ENCODE results near the gene SIL1.

The SIL1 gene

DNA sequence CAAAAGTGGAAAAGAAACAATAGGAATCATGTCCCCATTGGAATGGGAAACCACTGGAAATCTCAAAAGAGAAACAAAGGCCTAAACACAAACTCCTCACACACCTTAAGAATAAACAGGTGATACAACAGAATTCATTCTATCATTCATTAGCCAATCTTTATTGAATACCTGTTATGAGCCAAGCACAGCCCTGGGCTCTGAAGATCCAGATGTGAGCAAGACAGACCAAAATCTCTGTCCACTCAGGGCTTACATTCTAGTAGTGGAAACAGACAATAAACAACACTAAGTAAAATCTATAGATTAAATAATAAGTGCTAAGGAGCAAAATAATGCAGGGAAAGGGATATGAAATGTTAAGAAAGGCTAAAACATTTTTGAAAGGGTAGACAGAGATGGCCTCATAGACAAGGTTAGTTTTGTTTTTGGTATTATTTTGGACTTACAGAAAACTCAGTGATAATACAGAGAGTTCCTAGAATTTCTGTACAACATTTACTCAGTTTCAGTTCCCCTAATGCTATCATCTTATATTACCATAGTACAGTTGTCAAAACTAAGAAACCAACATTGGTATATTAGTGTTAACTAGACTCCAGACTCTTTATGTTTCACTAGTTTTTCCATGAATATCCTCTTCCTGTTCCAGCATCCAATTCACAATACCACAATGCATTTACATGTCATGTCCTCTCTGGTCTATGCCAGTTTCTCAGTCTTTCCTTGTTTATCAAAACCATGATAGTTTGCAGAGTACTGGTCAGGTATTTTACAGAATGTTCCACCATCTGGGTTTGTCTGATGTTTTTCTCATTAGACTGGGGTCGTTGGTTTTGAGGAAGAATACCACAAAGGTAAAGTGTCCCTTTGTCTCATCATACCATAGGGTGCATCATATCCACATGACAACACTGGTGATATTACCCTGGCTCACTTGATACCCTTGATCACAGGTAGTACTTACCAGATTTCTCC lies 103.7 kb downstream of the SIL1 start:
- Histone ChIP-seq H3K36me3 (ENCODE audit: insufficient read depth, low read length) (no peaks in the 10 kb centered on the region), H3K4me1 (ENCODE audit: insufficient read depth, low read length) (peaks cover 31% of the 10 kb centered on the region), H2AFZ (ENCODE audit: low read depth, low read length) (no peak overlapping the region), H3K27me3 (ENCODE audit: insufficient read depth, low read length) (no peaks in the 10 kb centered on the region), H3K9me3 (ENCODE audit: low read length) (no peaks in the 10 kb centered on the region), H3K4me3 (ENCODE audit: low read length) (no peak overlapping the region)

DNA sequence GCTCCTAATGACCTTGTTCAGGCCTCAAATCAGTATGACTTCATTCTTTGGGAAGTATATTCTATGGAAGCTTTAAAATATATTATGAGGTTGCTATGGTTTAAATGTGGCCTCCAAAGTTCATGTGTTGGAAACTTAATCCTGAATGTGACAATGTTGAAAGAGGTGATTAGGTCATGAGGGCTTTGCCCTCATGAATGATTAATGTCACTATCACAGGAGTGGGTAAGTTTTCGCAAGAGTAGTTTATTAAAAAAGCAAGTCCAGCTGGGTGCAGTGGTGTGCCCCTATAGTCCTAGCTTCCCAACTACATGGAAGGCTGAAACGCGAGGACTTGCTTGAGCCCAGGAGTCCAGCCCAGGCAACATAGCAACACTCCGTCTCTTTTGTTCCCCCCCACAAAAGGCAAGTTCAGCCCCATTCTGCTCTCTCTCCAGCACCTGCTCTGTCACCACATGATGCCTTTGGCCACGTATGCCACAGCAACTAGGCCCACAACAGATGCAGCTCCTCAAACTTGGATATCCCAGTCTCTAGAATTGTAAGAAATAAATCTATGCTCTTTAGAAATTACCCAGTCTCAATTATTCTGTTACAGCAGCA lies 105.3 kb downstream of the SIL1 start:
- Histone ChIP-seq H3K36me3 (ENCODE audit: insufficient read depth, low read length) (no peaks in the 10 kb centered on the region), H3K9me3 (ENCODE audit: low read length) (no peaks in the 10 kb centered on the region), H3K4me1 (ENCODE audit: insufficient read depth, low read length) (peaks cover 31% of the 10 kb centered on the region), H2AFZ (ENCODE audit: low read depth, low read length) (no peak overlapping the region), H3K4me3 (ENCODE audit: low read length) (no peak overlapping the region), H3K27me3 (ENCODE audit: insufficient read depth, low read length) (no peaks in the 10 kb centered on the region)

DNA sequence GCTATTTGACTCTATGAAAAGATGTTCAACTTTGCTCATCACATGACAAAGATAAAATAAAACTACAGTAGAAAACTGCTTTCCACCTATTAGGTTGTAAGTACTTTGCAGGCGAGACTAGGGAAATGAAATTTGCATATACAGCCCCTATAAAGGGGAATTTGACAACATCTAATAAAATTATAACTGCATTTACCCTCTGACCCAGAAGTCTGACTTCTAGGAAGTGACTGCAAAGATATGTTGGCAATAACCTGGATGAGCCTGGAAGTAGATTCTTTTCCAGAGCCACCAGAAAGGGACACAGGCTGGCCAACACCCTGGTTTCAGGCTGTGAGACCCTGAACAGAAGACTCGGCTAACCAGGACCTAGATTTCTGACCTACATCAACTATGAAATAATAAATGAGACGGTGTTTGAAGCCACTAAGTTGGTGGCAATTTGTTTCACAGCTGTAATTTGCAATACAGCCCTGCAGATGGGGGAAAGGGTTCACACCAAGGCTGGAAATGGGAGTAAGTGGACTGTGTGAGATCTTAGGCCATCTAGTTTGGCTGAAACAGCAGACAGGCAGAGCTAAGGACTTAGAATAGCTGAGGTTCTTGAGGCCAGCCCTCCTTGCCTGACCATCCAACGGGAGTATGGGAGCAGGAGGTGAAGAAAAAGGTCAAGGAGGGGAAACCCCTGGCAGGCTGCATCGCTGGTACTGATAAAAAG lies 106.6 kb downstream of the SIL1 start:
- no peak overlapping the region for H2AFZ ChIP-seq (ENCODE audit: low read depth, low read length)
- no peaks in the 10 kb centered on the region for H3K36me3 ChIP-seq (ENCODE audit: insufficient read depth, low read length)
- H3K4me1 ChIP-seq (ENCODE audit: insufficient read depth, low read length), result peaks cover 31% of the 10 kb centered on the region
- H3K9me3 ChIP-seq (ENCODE audit: low read length), result no peaks in the 10 kb centered on the region
- H3K4me3 ChIP-seq (ENCODE audit: low read length), result no peak overlapping the region
- H3K27me3 ChIP-seq (ENCODE audit: insufficient read depth, low read length), result no peaks in the 10 kb centered on the region

DNA sequence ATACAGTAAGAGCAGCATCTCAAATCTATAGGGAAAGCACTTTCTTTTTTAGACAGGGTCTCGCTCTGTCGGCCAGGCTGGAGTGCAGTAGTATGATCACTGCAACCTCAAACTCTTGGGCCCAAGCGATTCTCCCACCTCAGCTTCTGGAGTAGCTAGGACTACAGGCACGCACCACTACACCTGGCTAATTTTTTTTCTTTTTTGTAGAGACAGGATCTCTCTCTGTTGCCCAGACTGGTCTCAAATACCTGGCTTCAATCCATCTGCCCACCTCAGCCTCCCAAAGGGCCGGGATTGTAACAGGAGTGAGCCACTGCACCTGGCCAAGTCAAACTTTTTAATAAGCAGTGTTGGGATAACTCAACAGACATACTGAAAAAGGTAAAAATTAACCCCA lies 107.6 kb downstream of the SIL1 start:
- no peaks in the 10 kb centered on the region for H3K27me3 ChIP-seq (ENCODE audit: insufficient read depth, low read length)
- no peak overlapping the region for H2AFZ ChIP-seq (ENCODE audit: low read depth, low read length)
- peaks cover 31% of the 10 kb centered on the region for H3K4me1 ChIP-seq (ENCODE audit: insufficient read depth, low read length)
- no peak overlapping the region for H3K4me3 ChIP-seq (ENCODE audit: low read length)
- no peaks in the 10 kb centered on the region for H3K36me3 ChIP-seq (ENCODE audit: insufficient read depth, low read length)
- H3K9me3 ChIP-seq (ENCODE audit: low read length), result no peaks in the 10 kb centered on the region

DNA sequence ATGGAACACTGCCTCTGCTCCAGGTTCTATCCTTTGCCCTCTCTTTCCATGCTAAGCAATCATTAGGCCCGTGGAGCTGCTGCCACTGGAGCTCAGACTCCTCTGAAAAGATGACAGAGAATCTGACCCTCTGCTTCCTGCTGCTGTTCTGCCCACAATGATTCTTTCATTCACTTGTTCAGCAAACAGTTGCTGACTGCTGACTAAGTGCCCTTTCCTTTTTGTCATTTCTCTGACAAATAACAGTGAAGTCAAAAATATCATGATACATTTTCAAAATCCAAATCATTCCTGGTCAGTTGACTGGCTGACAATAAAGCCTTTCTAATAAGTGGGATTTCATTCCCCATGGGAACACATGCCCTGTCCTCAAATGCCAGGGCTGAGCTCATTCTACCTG lies 110.1 kb downstream of the SIL1 start:
- H3K4me3 ChIP-seq (ENCODE audit: low read length), result no peak overlapping the region
- H3K36me3 ChIP-seq (ENCODE audit: insufficient read depth, low read length), result no peaks in the 10 kb centered on the region
- H3K9me3 ChIP-seq (ENCODE audit: low read length), result no peaks in the 10 kb centered on the region
- H3K4me1 ChIP-seq (ENCODE audit: insufficient read depth, low read length), result peaks cover 18% of the 10 kb centered on the region
- H2AFZ ChIP-seq (ENCODE audit: low read depth, low read length), result no peak overlapping the region
- H3K27me3 ChIP-seq (ENCODE audit: insufficient read depth, low read length), result no peaks in the 10 kb centered on the region

DNA sequence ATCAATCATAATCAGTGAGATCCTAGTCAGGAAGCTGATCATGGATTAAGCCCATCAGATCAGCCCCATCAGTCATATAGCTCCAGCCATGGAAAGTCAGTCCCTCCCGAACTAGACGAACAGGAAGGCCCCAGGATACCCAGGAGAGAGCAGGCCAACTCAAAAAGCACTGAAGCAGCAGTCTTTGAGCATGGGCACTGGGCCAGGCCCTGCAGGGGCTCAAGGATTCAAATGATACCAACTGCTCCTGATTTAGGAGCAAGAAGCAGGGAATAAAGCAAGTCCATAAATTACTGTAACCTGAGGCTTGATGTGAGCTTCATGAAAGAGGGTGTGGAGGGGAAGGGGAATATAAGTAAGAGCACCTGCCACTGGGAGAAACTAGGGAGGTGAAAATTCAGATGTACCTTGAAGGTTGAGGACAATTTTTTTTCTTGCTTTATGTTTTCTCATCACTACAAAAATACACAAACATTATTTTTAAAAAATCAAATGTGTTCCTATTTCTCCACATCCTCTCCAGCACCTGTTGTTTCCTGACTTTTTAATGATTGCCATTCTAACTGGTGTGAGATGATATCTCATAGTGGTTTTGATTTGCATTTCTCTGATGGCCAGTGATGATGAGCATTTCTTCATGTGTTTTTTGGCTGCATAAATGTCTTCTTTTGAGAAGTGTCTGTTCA lies 115.2 kb downstream of the SIL1 start:
- H3K4me1 ChIP-seq (ENCODE audit: insufficient read depth, low read length), result peaks cover 2% of the 10 kb centered on the region
- no peak overlapping the region for H2AFZ ChIP-seq (ENCODE audit: low read depth, low read length)
- H3K36me3 ChIP-seq (ENCODE audit: insufficient read depth, low read length), result no peaks in the 10 kb centered on the region
- H3K9me3 ChIP-seq (ENCODE audit: low read length), result no peaks in the 10 kb centered on the region
- no peak overlapping the region for H3K4me3 ChIP-seq (ENCODE audit: low read length)
- no peaks in the 10 kb centered on the region for H3K27me3 ChIP-seq (ENCODE audit: insufficient read depth, low read length)

DNA sequence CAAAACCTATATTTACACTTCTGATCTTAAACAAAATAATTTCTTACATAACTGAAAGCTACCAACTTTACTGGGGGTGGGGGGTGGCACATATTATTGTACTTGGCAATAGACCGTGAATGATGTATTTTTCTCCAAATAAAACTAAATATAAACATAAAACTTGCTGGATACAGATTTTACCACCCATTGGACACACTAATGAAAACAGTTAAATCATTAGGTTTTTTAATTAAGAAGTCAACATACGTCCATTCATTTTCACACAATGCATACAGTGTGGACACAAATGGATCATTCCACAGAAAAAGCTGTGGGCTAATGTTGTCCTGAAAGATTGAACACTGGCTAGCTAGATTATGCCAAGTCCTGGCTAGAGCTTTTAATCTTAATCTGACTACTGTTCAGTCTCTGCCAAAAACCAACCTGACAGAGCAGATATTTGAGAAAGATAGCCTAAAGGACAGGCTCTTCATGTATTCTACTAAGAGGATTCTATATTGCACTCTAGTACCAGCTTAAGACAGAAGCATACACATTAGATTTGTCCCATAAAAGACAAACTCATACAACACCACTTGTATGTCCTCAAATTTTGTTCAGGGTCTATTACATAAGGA lies 118.1 kb downstream of the SIL1 start:
- no peak overlapping the region for H3K4me3 ChIP-seq (ENCODE audit: low read length)

DNA sequence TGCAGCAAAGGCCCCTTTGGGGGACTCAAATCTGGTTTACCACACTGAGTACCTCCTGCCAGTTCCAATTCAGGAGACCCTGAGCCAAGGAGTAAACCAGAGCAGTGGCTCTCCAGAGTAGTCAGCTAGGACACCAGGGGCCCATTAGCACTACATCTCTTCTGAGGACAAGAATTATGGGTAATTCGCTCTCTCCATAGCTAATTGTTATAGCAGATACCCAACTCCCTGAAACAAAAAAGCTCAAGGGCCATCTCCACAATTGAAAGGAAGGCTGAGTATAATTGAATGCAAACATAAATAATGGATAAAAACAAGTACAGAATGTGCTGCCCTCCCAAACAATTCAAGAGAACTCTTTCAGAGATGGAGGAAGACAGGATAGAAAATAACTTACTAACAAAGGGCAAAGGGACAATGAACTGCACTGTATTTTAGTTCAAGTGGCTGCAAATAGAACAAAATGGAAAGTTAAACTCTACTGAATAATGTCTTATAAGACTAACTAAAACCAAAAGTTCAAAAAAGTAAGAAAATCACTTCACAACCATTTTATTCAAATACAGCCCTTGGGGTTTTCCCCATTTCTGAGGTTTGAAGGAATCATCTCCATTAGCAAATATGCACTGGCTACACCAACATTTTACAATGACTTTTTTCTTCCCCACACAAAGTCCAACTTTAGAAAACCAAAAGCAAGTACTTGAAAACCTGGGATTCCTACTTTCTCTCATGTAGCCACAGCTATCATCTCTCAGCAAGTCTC lies 118.8 kb downstream of the SIL1 start:
- H3K27me3 ChIP-seq (ENCODE audit: insufficient read depth, low read length), result no peaks in the 10 kb centered on the region
- no peaks in the 10 kb centered on the region for H3K36me3 ChIP-seq (ENCODE audit: insufficient read depth, low read length)
- H3K4me3 ChIP-seq (ENCODE audit: low read length), result no peak overlapping the region
- no peak overlapping the region for H2AFZ ChIP-seq (ENCODE audit: low read depth, low read length)
- no peaks in the 10 kb centered on the region for H3K9me3 ChIP-seq (ENCODE audit: low read length)
- peaks cover 2% of the 10 kb centered on the region for H3K4me1 ChIP-seq (ENCODE audit: insufficient read depth, low read length)

More for the DNA sequence above, 118.1 kb downstream of the SIL1 start:
- peaks cover 2% of the 10 kb centered on the region for H3K4me1 ChIP-seq (ENCODE audit: insufficient read depth, low read length)
- H3K27me3 ChIP-seq (ENCODE audit: insufficient read depth, low read length), result no peaks in the 10 kb centered on the region
- H2AFZ ChIP-seq (ENCODE audit: low read depth, low read length), result no peak overlapping the region
- H3K9me3 ChIP-seq (ENCODE audit: low read length), result no peaks in the 10 kb centered on the region
- no peaks in the 10 kb centered on the region for H3K36me3 ChIP-seq (ENCODE audit: insufficient read depth, low read length)

DNA sequence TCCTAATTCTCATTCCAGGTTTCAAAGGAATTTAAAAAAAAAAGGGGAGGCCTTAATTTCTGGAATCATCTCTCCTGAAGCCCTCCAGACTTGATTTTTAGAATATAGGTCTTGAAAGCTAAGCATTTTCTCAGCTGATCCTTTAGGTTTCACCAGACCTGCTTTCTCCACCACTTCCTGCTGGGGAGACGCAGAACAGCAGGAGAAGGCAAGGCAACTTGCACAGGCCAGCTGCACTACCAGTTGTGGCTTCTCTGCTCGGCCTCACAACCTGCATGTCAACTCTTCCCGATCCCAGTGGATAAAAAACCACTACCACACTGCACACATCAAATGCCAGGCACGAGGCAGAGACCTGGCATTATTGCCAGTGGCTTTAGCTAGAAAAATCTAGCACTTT lies 119.8 kb downstream of the SIL1 start:
- no peaks in the 10 kb centered on the region for H3K36me3 ChIP-seq (ENCODE audit: insufficient read depth, low read length)
- no peaks in the 10 kb centered on the region for H3K27me3 ChIP-seq (ENCODE audit: insufficient read depth, low read length)
- H3K9me3 ChIP-seq (ENCODE audit: low read length), result no peaks in the 10 kb centered on the region
- H3K4me1 ChIP-seq (ENCODE audit: insufficient read depth, low read length), result peaks cover 2% of the 10 kb centered on the region
- no peak overlapping the region for H3K4me3 ChIP-seq (ENCODE audit: low read length)
- no peak overlapping the region for H2AFZ ChIP-seq (ENCODE audit: low read depth, low read length)

DNA sequence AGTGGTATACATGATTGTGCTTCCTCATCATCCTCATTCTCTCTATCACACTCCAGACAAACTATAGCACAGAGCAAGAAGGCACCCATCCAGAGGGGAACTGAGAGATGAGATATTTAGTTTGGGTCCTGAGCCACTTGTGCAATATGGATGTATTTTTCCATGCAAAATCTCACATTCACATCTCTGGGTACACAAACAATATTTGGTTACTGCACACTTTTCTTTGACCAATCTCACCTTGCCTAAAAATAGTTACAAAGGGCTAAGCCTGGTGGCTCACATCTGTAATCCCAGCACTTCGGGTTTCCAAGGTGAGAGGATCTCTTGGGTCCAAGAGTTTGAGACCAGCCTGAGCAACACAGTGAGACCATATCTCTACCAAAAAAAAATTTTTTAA lies 120.3 kb downstream of the SIL1 start:
- peaks cover 2% of the 10 kb centered on the region for H3K4me1 ChIP-seq (ENCODE audit: insufficient read depth, low read length)
- H3K9me3 ChIP-seq (ENCODE audit: low read length), result no peaks in the 10 kb centered on the region
- H3K36me3 ChIP-seq (ENCODE audit: insufficient read depth, low read length), result no peaks in the 10 kb centered on the region
- H2AFZ ChIP-seq (ENCODE audit: low read depth, low read length), result no peak overlapping the region
- H3K4me3 ChIP-seq (ENCODE audit: low read length), result no peak overlapping the region
- no peaks in the 10 kb centered on the region for H3K27me3 ChIP-seq (ENCODE audit: insufficient read depth, low read length)

DNA sequence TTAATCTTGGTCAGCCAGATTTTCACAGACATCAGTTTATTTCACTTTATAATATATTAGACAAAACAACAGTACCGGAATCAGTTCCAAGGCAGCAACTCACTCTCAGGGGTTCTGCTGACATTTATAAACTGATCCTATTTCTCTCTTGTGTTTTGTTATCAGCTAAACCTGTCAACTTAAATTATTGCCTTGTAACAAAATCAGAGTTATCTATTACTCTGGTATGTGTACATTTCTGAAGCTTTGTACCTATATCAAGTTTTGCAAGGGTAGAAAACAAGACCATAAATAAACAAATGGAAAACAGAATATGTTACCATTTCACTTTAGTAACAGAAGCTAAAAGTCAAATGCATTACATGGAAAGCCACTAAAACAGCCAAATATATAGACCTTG lies 122.1 kb downstream of the SIL1 start:
- no peaks in the 10 kb centered on the region for H3K9me3 ChIP-seq (ENCODE audit: low read length)
- H3K36me3 ChIP-seq (ENCODE audit: insufficient read depth, low read length), result no peaks in the 10 kb centered on the region
- peaks cover 2% of the 10 kb centered on the region for H3K4me1 ChIP-seq (ENCODE audit: insufficient read depth, low read length)
- H3K4me3 ChIP-seq (ENCODE audit: low read length), result no peak overlapping the region
- no peak overlapping the region for H2AFZ ChIP-seq (ENCODE audit: low read depth, low read length)
- no peaks in the 10 kb centered on the region for H3K27me3 ChIP-seq (ENCODE audit: insufficient read depth, low read length)
